H9 (cell line): ENCODE measurements around the gene TMEM31. TPM values are rescaled to one million over a fixed set of nuclear protein-coding genes. Genes with fewer than 3 reads are reported as not detected.

ENCODE experiments used
- DNase-seq: peaks from one replicate; pipeline ENCODE4 v3.0.0-alpha.2; 2017
- H2AFZ ChIP-seq: one replicate; pipeline ENCODE4 v1.6.1; 2013; ENCODE audit warnings: mild to moderate bottlenecking, low read length, control low read depth, moderate library complexity
- H2AK5ac ChIP-seq: 2 replicates; pipeline ENCODE4 v1.6.1; 2013; ENCODE audit warnings: low read length, control low read depth, mixed read lengths; ENCODE audit not compliant: insufficient read length
- H2BK120ac ChIP-seq: one replicate; pipeline ENCODE4 v1.6.1; 2013; ENCODE audit warnings: low read depth, mild to moderate bottlenecking, low read length, control low read depth, inconsistent platforms; ENCODE audit not compliant: poor library complexity, severe bottlenecking
- H2BK12ac ChIP-seq: 2 replicates; pipeline ENCODE4 v1.6.1; 2013; ENCODE audit warnings: low read length, control low read depth, mixed read lengths, low read depth; ENCODE audit not compliant: insufficient read length
- H2BK15ac ChIP-seq: 2 replicates; pipeline ENCODE4 v1.6.1; 2013; ENCODE audit warnings: low read depth, low read length, control low read depth
- H2BK20ac ChIP-seq: one replicate; pipeline ENCODE4 v1.6.1; 2013; ENCODE audit warnings: low read depth, mild to moderate bottlenecking, low read length, control low read depth, inconsistent platforms; ENCODE audit not compliant: poor library complexity, severe bottlenecking
- H2BK5ac ChIP-seq: 2 replicates; pipeline ENCODE4 v1.6.1; 2013; ENCODE audit warnings: low read length, control low read depth, mixed read lengths; ENCODE audit not compliant: insufficient read length
- H3K14ac ChIP-seq: 2 replicates; pipeline ENCODE4 v1.6.1; 2013; ENCODE audit warnings: low read length, control low read depth; ENCODE audit not compliant: insufficient read depth
- H3K18ac ChIP-seq: 2 replicates; pipeline ENCODE4 v1.6.1; 2013; ENCODE audit warnings: low read depth, mild to moderate bottlenecking, mixed read lengths, low read length, control low read depth; ENCODE audit not compliant: insufficient read length
- H3K23ac ChIP-seq: 2 replicates; pipeline ENCODE4 v1.6.1; 2013; ENCODE audit warnings: low read length, control low read depth, mixed read lengths, low read depth; ENCODE audit not compliant: insufficient read length
- H3K23me2 ChIP-seq: 2 replicates; pipeline ENCODE4 v1.6.1; 2013; ENCODE audit warnings: low read depth, mild to moderate bottlenecking, mixed read lengths, low read length, control low read depth; ENCODE audit not compliant: insufficient read length, poor library complexity, severe bottlenecking
- H3K27ac ChIP-seq: 2 replicates; pipeline ENCODE4 v1.5.1; 2013; ENCODE audit warnings: low read length, control low read depth, mixed read lengths, low read depth; ENCODE audit not compliant: insufficient read length
- H3K27me3 ChIP-seq: 2 replicates; pipeline ENCODE4 v1.6.1; 2013; ENCODE audit warnings: low read length, control low read depth, inconsistent platforms; ENCODE audit not compliant: insufficient read depth
- H3K4ac ChIP-seq: 2 replicates; pipeline ENCODE4 v1.6.1; 2013; ENCODE audit warnings: low read depth, mild to moderate bottlenecking, control low read depth, inconsistent platforms, low read length, moderate library complexity
- H3K4me1 ChIP-seq: 2 replicates; pipeline ENCODE4 v1.6.1; 2013; ENCODE audit warnings: low read length, control low read depth, inconsistent platforms; ENCODE audit not compliant: insufficient read depth
- H3K4me2 ChIP-seq: 2 replicates; pipeline ENCODE4 v1.6.1; 2013; ENCODE audit warnings: low read length, control low read depth, mixed read lengths; ENCODE audit not compliant: insufficient read length, insufficient read depth
- H3K56ac ChIP-seq: 2 replicates; pipeline ENCODE4 v1.6.1; 2013; ENCODE audit warnings: low read depth, mild to moderate bottlenecking, mixed read lengths, low read length, control low read depth; ENCODE audit not compliant: insufficient read length
- H3K79me1 ChIP-seq: 2 replicates; pipeline ENCODE4 v1.6.1; 2013; ENCODE audit warnings: low read depth, mild to moderate bottlenecking, moderate library complexity, low read length, control low read depth, inconsistent platforms; ENCODE audit not compliant: insufficient read depth, poor library complexity, severe bottlenecking
- H3K79me2 ChIP-seq: 2 replicates; pipeline ENCODE4 v1.6.1; 2013; ENCODE audit warnings: low read length, control low read depth, inconsistent platforms; ENCODE audit not compliant: insufficient read depth
- H3K9ac ChIP-seq: 2 replicates; pipeline ENCODE4 v1.6.1; 2013; ENCODE audit warnings: low read length, control low read depth, mixed read lengths; ENCODE audit not compliant: insufficient read length; ENCODE audit errors: extremely low read depth
- H3K9me3 ChIP-seq: one replicate; pipeline ENCODE4 v1.6.1; 2013; ENCODE audit warnings: low read depth, low read length, inconsistent platforms; ENCODE audit not compliant: control insufficient read depth
- H3T11ph ChIP-seq: one replicate; pipeline ENCODE4 v1.6.1; 2013; ENCODE audit warnings: mild to moderate bottlenecking, low read length, control low read depth, inconsistent platforms
- H4K20me1 ChIP-seq: one replicate; pipeline ENCODE4 v1.6.1; 2013; ENCODE audit not compliant: control insufficient read depth, insufficient read length, insufficient read depth
- H4K5ac ChIP-seq: 2 replicates; pipeline ENCODE4 v1.6.1; 2013; ENCODE audit warnings: low read depth, mild to moderate bottlenecking, mixed read lengths, low read length, control low read depth; ENCODE audit not compliant: insufficient read length
- H4K8ac ChIP-seq: replicated peaks from 2 replicates; pipeline ENCODE4 v1.6.1; 2013; ENCODE audit warnings: low read length, control low read depth, mixed read lengths, low read depth; ENCODE audit not compliant: insufficient read length
- H4K91ac ChIP-seq: 2 replicates; pipeline ENCODE4 v1.6.1; 2013; ENCODE audit warnings: low read depth, mild to moderate bottlenecking, moderate library complexity, mixed read lengths, low read length, control low read depth; ENCODE audit not compliant: insufficient read length
- H3K27ac Mint-ChIP-seq, 3 experiments: 2 replicates in 2 of 3; 3 replicates in 1 of 3; pipeline ENCODE4 v1.8.0; 2020 to 2021; ENCODE audit warnings: mixed read lengths in 3 of 3, mild to moderate bottlenecking in 1 of 3, moderate library complexity in 1 of 3
- H3K27me3 Mint-ChIP-seq: 2 replicates; pipeline ENCODE4 v1.8.0; 2021; ENCODE audit warnings: low read depth, mild to moderate bottlenecking, moderate library complexity, mixed read lengths
- H3K36me3 Mint-ChIP-seq, 3 experiments: 2 replicates in 2 of 3; 3 replicates in 1 of 3; pipeline ENCODE4 v1.8.0; 2020 to 2021; ENCODE audit warnings: low read depth in 3 of 3, mixed read lengths in 3 of 3; ENCODE audit not compliant: insufficient read depth in 1 of 3
- H3K4me1 Mint-ChIP-seq, 2 experiments: 2 replicates each; pipeline ENCODE4 v1.8.0; 2020; ENCODE audit warnings: mixed read lengths in 2 of 2
- H3K4me3 Mint-ChIP-seq, 2 experiments: 2 replicates in 1 of 2; 3 replicates in 1 of 2; pipeline ENCODE4 v1.8.0; 2020 to 2021; ENCODE audit warnings: mild to moderate bottlenecking in 2 of 2, mixed read lengths in 2 of 2, moderate library complexity in 1 of 2
- H3K9me3 Mint-ChIP-seq, 2 experiments: 2 replicates in 1 of 2; 3 replicates in 1 of 2; pipeline ENCODE4 v1.8.0; 2020; ENCODE audit warnings: mild to moderate bottlenecking in 2 of 2, mixed read lengths in 2 of 2, moderate library complexity in 1 of 2
- WGBS: extraction: QIAGEN DNeasy Blood & Tissue Kit; methylation state at CpG from one replicate; pipeline ENCODE4 v1.1.7; 2013; ENCODE audit warnings: missing lambda C conversion rate, low lambda C conversion rate, mixed read lengths; ENCODE audit not compliant: insufficient read length; ENCODE audit errors: extremely low coverage; 5-methylcytosine and 5-hydroxymethylcytosine counted together
- total RNA-seq: library from RNA; stranded (reverse); gene quantifications from 2 replicates; pipeline ENCODE4 v1.2.1, GENCODE V29; 2021
- TF ChIP-seq, protein P1 (sequence below): fragments of 200-600 bp; sonication (generic); conservative IDR thresholded peaks from 3 replicates; pipeline ENCODE4 v1.8.0; 2021; ENCODE audit warnings: antibody characterized with exemption, mild to moderate bottlenecking

The TMEM31 gene
- total RNA-seq, 1 experiment from 2014 or later, result 0.55 TPM

DNA sequence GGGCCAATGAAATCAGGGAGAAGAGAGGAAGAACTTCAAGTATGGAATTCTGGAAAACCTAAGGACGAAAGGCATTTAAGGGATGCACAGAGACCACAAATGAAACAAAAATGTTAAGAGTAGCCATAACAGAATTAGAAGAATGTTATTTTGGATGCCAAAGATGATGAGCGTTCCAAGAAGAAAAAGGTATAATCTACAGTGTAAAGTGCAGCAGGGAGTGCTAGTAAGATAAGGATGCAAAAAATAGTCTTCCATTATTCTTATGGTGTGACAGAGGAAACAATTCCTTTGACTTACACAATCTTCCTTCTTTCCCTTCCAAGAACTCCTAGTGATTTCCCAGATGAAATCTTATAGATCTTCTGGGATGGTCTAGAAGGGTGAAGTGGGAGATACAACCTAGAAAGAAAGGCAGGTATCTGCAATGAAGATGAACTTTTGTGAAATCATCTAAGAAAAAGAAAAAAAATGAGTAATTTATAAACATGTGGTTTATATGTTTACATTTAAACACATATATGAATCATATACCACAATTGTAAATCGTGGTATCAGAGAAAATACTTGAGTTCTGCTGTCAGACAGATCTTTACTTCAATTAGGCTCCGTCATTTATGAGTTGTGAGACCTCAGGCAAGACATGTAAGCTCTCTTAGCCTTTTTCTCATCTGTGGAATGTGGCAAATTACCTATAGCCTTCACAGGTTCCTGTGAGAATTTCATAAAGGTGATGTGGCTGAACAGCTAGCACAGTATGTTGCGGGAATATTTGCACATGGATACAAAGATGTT is 32.3 kb upstream of the TMEM31 start:
- Histone ChIP-seq H2BK20ac (no peak overlapping the region), H3K56ac (no peak overlapping the region), H3K4ac (no peak overlapping the region), H2BK12ac (no peak overlapping the region), H3K27me3 (no peaks in the 10 kb centered on the region), H3K9ac (no peak overlapping the region), H3K79me1 (peaks cover 4% of the 10 kb centered on the region), H2AFZ (no peak overlapping the region), H4K5ac (no peak overlapping the region), H3K23ac (no peak overlapping the region), H3K27ac (no peak overlapping the region), H4K91ac (no peak overlapping the region), H3K23me2 (no peaks in the 10 kb centered on the region), H3K4me1 (no peaks in the 10 kb centered on the region), H2BK120ac (no peak overlapping the region), H4K8ac (no peak overlapping the region), H3K14ac (no peak overlapping the region), H2AK5ac (no peak overlapping the region), H3K9me3 (no peaks in the 10 kb centered on the region), H3K18ac (no peak overlapping the region), H4K20me1 (no peaks in the 10 kb centered on the region), H3T11ph (no peak overlapping the region), H3K4me2 (no peak overlapping the region), H2BK15ac (no peak overlapping the region), H3K79me2 (no peaks in the 10 kb centered on the region), H2BK5ac (no peak overlapping the region)
- TF ChIP-seq, protein P1, sequence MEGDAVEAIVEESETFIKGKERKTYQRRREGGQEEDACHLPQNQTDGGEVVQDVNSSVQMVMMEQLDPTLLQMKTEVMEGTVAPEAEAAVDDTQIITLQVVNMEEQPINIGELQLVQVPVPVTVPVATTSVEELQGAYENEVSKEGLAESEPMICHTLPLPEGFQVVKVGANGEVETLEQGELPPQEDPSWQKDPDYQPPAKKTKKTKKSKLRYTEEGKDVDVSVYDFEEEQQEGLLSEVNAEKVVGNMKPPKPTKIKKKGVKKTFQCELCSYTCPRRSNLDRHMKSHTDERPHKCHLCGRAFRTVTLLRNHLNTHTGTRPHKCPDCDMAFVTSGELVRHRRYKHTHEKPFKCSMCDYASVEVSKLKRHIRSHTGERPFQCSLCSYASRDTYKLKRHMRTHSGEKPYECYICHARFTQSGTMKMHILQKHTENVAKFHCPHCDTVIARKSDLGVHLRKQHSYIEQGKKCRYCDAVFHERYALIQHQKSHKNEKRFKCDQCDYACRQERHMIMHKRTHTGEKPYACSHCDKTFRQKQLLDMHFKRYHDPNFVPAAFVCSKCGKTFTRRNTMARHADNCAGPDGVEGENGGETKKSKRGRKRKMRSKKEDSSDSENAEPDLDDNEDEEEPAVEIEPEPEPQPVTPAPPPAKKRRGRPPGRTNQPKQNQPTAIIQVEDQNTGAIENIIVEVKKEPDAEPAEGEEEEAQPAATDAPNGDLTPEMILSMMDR, result no peak
- Mint-ChIP-seq H3K27me3 (no peaks in the 10 kb centered on the region), H3K4me1 (peaks cover 2 to 12% of the 10 kb centered on the region in 2 experiments; a peak in 1 of 4 replicates), H3K36me3 (peaks cover 11 to 72% (median 50%) of the 10 kb centered on the region in 3 experiments; a peak in 6 of 7 replicates), H3K27ac (peak overlapping the region in 1 of 3 experiments; percentile 52; a peak in 2 of 7 replicates), H3K4me3 (no peak overlapping the region), H3K9me3 (peaks cover 0 to 19% of the 10 kb centered on the region in 2 experiments; a peak in 2 of 5 replicates)
- WGBS, result no CpG with 5 or more reads among the region's 5 CpGs
- no peak for DNase-seq
